Endothelial cell of umbilical vein (primary cell): ENCODE measurements around the gene ABT1. TPM values are rescaled to one million over a fixed set of nuclear protein-coding genes. Genes with fewer than 3 reads are reported as not detected.

Experiments used
- BruUV-seq: library from RNA; stranded (reverse); fragments of 400-500 nt; replicated peaks from 2 replicates; lab custom pipeline; 2021; lab: Mats Ljungman, UMichigan
- CTCF ChIA-PET: fragments of 300-600, 350-600 bp; sonication (Branson Sonifier 250); formaldehyde crosslinking; loops from one replicate; lab custom pipeline; 2021; ENCODE audit warnings: antibody characterized with exemption, inconsistent platforms; lab: Charles Lee
- POLR2A ChIA-PET: fragments of 300-600, 350-600 bp; sonication (Branson Sonifier 250); formaldehyde crosslinking; loops from one replicate; lab custom pipeline; 2021; ENCODE audit warnings: antibody characterized with exemption, inconsistent platforms; lab: Charles Lee
- DNase-seq: peaks from one replicate; pipeline ENCODE4 v3.0.0-alpha.2; 2011; ENCODE audit warnings: low read depth, low spot score
- FAIRE-seq: peaks from 2 replicates; lab custom pipeline; 2011; peaks lifted over from hg19 to GRCh38; lab: Jason Lieb, UNC
- H2AFZ ChIP-seq: 2 replicates; pipeline ENCODE4 v1.6.0; 2012; ENCODE audit warnings: low read depth, low read length, control low read depth, inconsistent platforms
- H3K27ac ChIP-seq: 2 replicates; pipeline ENCODE4 v1.5.1; 2011; ENCODE audit warnings: low read depth, mild to moderate bottlenecking, control low read depth, low read length, moderate library complexity; ENCODE audit not compliant: insufficient read depth
- H3K27me3 ChIP-seq, 2 experiments: 2 replicates each; pipeline versions ENCODE4 v1.6.0 to v1.6.1; 2011; ENCODE audit warnings: low read length in 2 of 2, mixed read lengths in 1 of 2; ENCODE audit not compliant: control insufficient read depth in 2 of 2, insufficient read depth in 2 of 2
- H3K36me3 ChIP-seq, 2 experiments: 2 replicates in 1 of 2; 3 replicates in 1 of 2; pipeline ENCODE4 v1.5.1; 2011; ENCODE audit warnings: low read length in 2 of 2, mild to moderate bottlenecking in 1 of 2, moderate library complexity in 1 of 2; ENCODE audit not compliant: control insufficient read depth in 2 of 2, insufficient read depth in 2 of 2; ENCODE audit errors: extremely low read depth in 1 of 2
- H3K4me1 ChIP-seq: 3 replicates; pipeline ENCODE4 v1.5.1; 2011; ENCODE audit warnings: mild to moderate bottlenecking, low read length; ENCODE audit not compliant: control insufficient read depth, insufficient read depth; ENCODE audit errors: extremely low read depth
- H3K4me2 ChIP-seq: 2 replicates; pipeline ENCODE4 v1.6.1; 2011; ENCODE audit warnings: low read length, control low read depth, mixed read lengths; ENCODE audit not compliant: insufficient read depth
- H3K4me3 ChIP-seq, 3 experiments: fragments of 200-600 bp in 1 of 3; sonication (generic), shearing (Covaris generic) in 1 of 3; replicated peaks in 1 of 3; 2 replicates each; pipeline ENCODE4 v1.5.1; 2011 to 2016; ENCODE audit warnings: control low read depth in 3 of 3, low read length in 3 of 3, mild to moderate bottlenecking in 2 of 3, inconsistent platforms in 1 of 3, low read depth in 1 of 3, moderate library complexity in 1 of 3; ENCODE audit not compliant: insufficient read depth in 1 of 3
- H3K79me2 ChIP-seq: 2 replicates; pipeline ENCODE4 v1.6.0; 2012; ENCODE audit warnings: low read length, inconsistent platforms; ENCODE audit not compliant: control insufficient read depth, insufficient read depth
- H3K9ac ChIP-seq: replicated peaks from 2 replicates; pipeline ENCODE3; 2011; ENCODE audit warnings: low read length, control low read depth; ENCODE audit not compliant: insufficient read depth; ENCODE audit errors: extremely low read depth
- H3K9me1 ChIP-seq: replicated peaks from 3 replicates; pipeline ENCODE4 v1.6.0; 2011; ENCODE audit warnings: mild to moderate bottlenecking, low read length; ENCODE audit not compliant: control insufficient read depth, insufficient read depth; ENCODE audit errors: extremely low read depth
- H3K9me3 ChIP-seq: replicated peaks from 2 replicates; pipeline ENCODE4 v1.5.1; 2012; ENCODE audit warnings: low read length, inconsistent platforms; ENCODE audit not compliant: control insufficient read depth, insufficient read depth
- H4K20me1 ChIP-seq: replicated peaks from 2 replicates; pipeline ENCODE3; 2011; ENCODE audit warnings: mild to moderate bottlenecking, low read length; ENCODE audit not compliant: control insufficient read depth, insufficient read depth; ENCODE audit errors: extremely low read depth
- EZH2 ChIP-seq: IDR thresholded peaks from 2 replicates; pipeline ENCODE4 v1.6.1; 2012; ENCODE audit warnings: borderline replicate concordance, low read depth, mild to moderate bottlenecking, moderate library complexity, low read length, inconsistent platforms; ENCODE audit not compliant: severe bottlenecking
- FOS ChIP-seq: IDR thresholded peaks from 2 replicates; pipeline ENCODE4 v1.6.1; 2011; ENCODE audit warnings: mild to moderate bottlenecking, low read length, moderate library complexity, borderline replicate concordance; ENCODE audit not compliant: insufficient read depth
- GATA2 ChIP-seq: IDR thresholded peaks from 2 replicates; pipeline ENCODE4 v1.7.0; 2011; ENCODE audit warnings: low read depth, mild to moderate bottlenecking, moderate library complexity, mixed read lengths, low read length; ENCODE audit not compliant: insufficient read length, insufficient read depth
- JUN ChIP-seq: IDR thresholded peaks from 2 replicates; pipeline ENCODE4 v1.6.1; 2011; ENCODE audit warnings: borderline replicate concordance, low read depth; ENCODE audit not compliant: insufficient read length, insufficient read depth
- MYC ChIP-seq: IDR thresholded peaks from one replicate; pipeline ENCODE4 v1.6.1; 2011; ENCODE audit warnings: mild to moderate bottlenecking, low read depth, low read length
- POLR2A ChIP-seq: IDR thresholded peaks from 2 replicates; pipeline ENCODE4 v1.6.1; 2012; ENCODE audit warnings: low read depth, mild to moderate bottlenecking, control low read depth, low read length
- POLR2AphosphoS5 ChIP-seq: IDR thresholded peaks from 2 replicates; pipeline ENCODE4 v1.6.1; 2012; ENCODE audit warnings: low read depth, mild to moderate bottlenecking, control low read depth, low read length, moderate library complexity; ENCODE audit not compliant: insufficient read depth
- dilution Hi-C: fragments of 300-500 bp; cut with MboI; formaldehyde crosslinking; loops from one replicate; pipeline ENCODE4 v1.15.0; 2019; ENCODE audit warnings: low sequenced_read_pairs; ENCODE audit not compliant: extremely low pct_ligation_motif_present
- intact Hi-C: fragments of 100-400 bp; cut with micrococcal nuclease; formaldehyde crosslinking; loops from one replicate; pipeline ENCODE4 v1.10.0; 2022
- polyA plus RNA-seq, 4 experiments: library from polyadenylated mRNA; depleted of rRNA in 3 of 4; stranded (reverse) in 3 of 4; unstranded in 1 of 4; fragments of >200 nt; gene quantifications; 2 replicates each; pipeline versions ENCODE4 v1.2.1 to v1.2.3, GENCODE V29; 2011 to 2012; ENCODE audit warnings: missing spikeins in 1 of 4
- total RNA-seq: library from RNA; stranded (reverse); gene quantifications from 2 replicates; pipeline ENCODE4 v1.2.3, GENCODE V29; 2021
- TF ChIP-seq, protein P1 (sequence below): IDR thresholded peaks from 2 replicates; pipeline ENCODE4 v1.6.1; 2011; ENCODE audit not compliant: insufficient read depth, insufficient read length
- TF ChIP-seq, protein P2 (sequence below), 2 donors: IDR thresholded peaks; 1 replicate in 1 of 2; 2 replicates in 1 of 2; pipeline ENCODE4 v1.5.1; 2011; ENCODE audit warnings: low read length in 2 of 2, mild to moderate bottlenecking in 2 of 2, moderate library complexity in 2 of 2, control low read depth in 1 of 2, inconsistent platforms in 1 of 2, low read depth in 1 of 2; ENCODE audit not compliant: insufficient read depth in 1 of 2; ENCODE audit errors: extremely low read depth in 1 of 2

Gene ABT1
- total and polyA plus RNA-seq, 2 donors (not counting 3 experiments of a cell fraction or from before 2014, with no cell fraction given): 20.1 to 22.2 TPM

DNA sequence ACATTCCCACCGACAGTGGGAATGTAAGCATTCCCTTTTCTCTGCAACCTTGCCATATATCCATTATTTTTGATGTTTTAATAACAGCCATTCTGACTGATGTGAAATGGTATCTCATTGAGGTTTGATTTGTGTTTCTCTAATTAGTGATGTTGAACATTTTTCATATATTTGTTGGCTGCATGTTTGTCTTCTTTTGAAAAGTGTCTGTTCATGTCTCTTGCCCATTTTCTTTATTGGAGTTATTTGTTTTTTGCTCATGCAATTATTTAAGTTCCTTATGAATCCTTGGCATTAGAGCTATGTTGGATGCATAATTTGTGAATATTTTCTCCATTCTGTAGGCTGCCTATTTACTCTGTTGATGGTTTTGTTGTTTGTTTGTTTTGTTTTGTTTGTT lies 18.0 kb upstream of the ABT1 start:
- no peak for FAIRE-seq
- dilution Hi-C loops: no loop called here

More for the DNA sequence above, 18.0 kb upstream of the ABT1 start:
- no TSS peak for BruUV-seq
- peaks cover 21% of the 10 kb centered on the region in 2 experiments for H3K27me3 ChIP-seq
- no peak overlapping the region for H2AFZ ChIP-seq
- DNase-seq: no peak
- no peaks in the 10 kb centered on the region for H3K36me3 ChIP-seq
- POLR2A ChIA-PET: no interaction called here
- no peak overlapping the region for H3K27ac ChIP-seq
- no peak overlapping the region for H3K4me2 ChIP-seq
- no peaks in the 10 kb centered on the region for H3K9me3 ChIP-seq
- no peaks in the 10 kb centered on the region for H4K20me1 ChIP-seq
- no peaks in the 10 kb centered on the region for H3K79me2 ChIP-seq
- TF ChIP-seq FOS (no peak), MYC (no peak), EZH2 (no peak), POLR2AphosphoS5 (no peak), JUN (no peak), GATA2 (no peak), POLR2A (no peak)
- TF ChIP-seq, protein P1, sequence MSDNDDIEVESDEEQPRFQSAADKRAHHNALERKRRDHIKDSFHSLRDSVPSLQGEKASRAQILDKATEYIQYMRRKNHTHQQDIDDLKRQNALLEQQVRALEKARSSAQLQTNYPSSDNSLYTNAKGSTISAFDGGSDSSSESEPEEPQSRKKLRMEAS: no peak
- TF ChIP-seq, protein P2, sequence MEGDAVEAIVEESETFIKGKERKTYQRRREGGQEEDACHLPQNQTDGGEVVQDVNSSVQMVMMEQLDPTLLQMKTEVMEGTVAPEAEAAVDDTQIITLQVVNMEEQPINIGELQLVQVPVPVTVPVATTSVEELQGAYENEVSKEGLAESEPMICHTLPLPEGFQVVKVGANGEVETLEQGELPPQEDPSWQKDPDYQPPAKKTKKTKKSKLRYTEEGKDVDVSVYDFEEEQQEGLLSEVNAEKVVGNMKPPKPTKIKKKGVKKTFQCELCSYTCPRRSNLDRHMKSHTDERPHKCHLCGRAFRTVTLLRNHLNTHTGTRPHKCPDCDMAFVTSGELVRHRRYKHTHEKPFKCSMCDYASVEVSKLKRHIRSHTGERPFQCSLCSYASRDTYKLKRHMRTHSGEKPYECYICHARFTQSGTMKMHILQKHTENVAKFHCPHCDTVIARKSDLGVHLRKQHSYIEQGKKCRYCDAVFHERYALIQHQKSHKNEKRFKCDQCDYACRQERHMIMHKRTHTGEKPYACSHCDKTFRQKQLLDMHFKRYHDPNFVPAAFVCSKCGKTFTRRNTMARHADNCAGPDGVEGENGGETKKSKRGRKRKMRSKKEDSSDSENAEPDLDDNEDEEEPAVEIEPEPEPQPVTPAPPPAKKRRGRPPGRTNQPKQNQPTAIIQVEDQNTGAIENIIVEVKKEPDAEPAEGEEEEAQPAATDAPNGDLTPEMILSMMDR (IDR thresholded peaks at IDR 0.05; ENCODE audit: extremely low read depth in 1 of 2, insufficient read depth in 1 of 2, low read depth in 1 of 2, low read length in 2 of 2): no peak
- H3K9ac ChIP-seq: no peak overlapping the region
- CTCF ChIA-PET: interaction anchor here (1.1 to 14.8 kb wide), 3 partner anchors 10 to 283 kb away, joined by 3 to 359 read pairs (median 21); partner anchors contain the start of gene ABT1
- H3K4me3 ChIP-seq: no peak overlapping the region
- intact Hi-C loops: loop anchor here (10.0 kb wide), 1 partner anchor 896 kb away; the partner anchor contains the start of gene ZNF184
- H3K9me1 ChIP-seq: no peaks in the 10 kb centered on the region
- H3K4me1 ChIP-seq: peaks cover 4% of the 10 kb centered on the region
